ENCODE data around the gene TMEM61. TPM values are rescaled to one million over a fixed set of nuclear protein-coding genes. Genes with fewer than 3 reads are reported as not detected.

The TMEM61 gene
- total RNA-seq, 1 experiment from 2014 or later: 0.74 TPM

DNA sequence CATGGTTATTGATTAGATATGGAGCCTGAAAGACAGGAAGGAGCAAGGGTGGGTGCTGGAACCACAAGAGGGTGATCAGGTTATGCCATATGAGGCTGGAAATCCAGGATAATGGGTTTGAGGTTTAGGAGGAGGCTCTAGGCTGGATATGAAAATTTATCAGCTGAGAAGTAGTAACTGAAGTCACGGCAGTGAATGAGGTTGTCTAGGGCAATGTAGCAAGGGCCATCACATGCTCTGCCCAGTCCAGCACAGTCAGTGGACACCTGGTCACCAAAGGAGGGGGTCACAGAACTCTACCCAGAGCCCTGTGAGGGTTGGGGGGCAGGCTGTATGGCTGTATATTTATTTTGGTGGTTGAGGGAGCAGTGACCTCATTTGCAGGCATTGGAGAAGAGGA is 10.5 kb upstream of the TMEM61 start:
- Mint-ChIP-seq H3K4me3 (no peak overlapping the region), H3K4me1 (peaks cover 17% of the 10 kb centered on the region; the same call in 1 of the 2 replicates), H3K27ac (no peak overlapping the region), H3K27me3 (ENCODE audit: low read depth) (peaks cover 4% of the 10 kb centered on the region), H3K36me3 (no peaks in the 10 kb centered on the region), H3K9me3 (no peaks in the 10 kb centered on the region; the same call in 1 of the 2 replicates)
- no peak for DNase-seq (ENCODE audit: low spot score)
- CTCF ChIA-PET: interaction anchor here (1.0 to 1.8 kb wide), 2 partner anchors 19 to 52 kb away, joined by 4 to 6 read pairs; no protein-coding TSS in a partner anchor
- ATAC-seq: no peak
- TF ChIP-seq SMAD3 (CRISPR knock-in tag; IDR thresholded peaks at IDR 0.05; ENCODE audit: borderline replicate concordance) (no peak), NFE2L1 (CRISPR knock-in tag; IDR thresholded peaks at IDR 0.05) (no peak), FOXP1 (CRISPR knock-in tag; IDR thresholded peaks at IDR 0.05; ENCODE audit: borderline replicate concordance) (no peak), ESRRA (CRISPR knock-in tag; IDR thresholded peaks at IDR 0.05; ENCODE audit: borderline replicate concordance) (no peak), GABPB1 (CRISPR knock-in tag; IDR thresholded peaks at IDR 0.05) (no peak), NR2C2 (CRISPR knock-in tag; IDR thresholded peaks at IDR 0.05) (no peak)
- TF ChIP-seq, protein P1, sequence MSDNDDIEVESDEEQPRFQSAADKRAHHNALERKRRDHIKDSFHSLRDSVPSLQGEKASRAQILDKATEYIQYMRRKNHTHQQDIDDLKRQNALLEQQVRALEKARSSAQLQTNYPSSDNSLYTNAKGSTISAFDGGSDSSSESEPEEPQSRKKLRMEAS (CRISPR knock-in tag; IDR thresholded peaks at IDR 0.05): no peak
- TF ChIP-seq, protein P2, sequence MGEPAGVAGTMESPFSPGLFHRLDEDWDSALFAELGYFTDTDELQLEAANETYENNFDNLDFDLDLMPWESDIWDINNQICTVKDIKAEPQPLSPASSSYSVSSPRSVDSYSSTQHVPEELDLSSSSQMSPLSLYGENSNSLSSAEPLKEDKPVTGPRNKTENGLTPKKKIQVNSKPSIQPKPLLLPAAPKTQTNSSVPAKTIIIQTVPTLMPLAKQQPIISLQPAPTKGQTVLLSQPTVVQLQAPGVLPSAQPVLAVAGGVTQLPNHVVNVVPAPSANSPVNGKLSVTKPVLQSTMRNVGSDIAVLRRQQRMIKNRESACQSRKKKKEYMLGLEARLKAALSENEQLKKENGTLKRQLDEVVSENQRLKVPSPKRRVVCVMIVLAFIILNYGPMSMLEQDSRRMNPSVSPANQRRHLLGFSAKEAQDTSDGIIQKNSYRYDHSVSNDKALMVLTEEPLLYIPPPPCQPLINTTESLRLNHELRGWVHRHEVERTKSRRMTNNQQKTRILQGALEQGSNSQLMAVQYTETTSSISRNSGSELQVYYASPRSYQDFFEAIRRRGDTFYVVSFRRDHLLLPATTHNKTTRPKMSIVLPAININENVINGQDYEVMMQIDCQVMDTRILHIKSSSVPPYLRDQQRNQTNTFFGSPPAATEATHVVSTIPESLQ (CRISPR knock-in tag; IDR thresholded peaks at IDR 0.05): no peak
- POLR2A ChIA-PET: no interaction called here

DNA sequence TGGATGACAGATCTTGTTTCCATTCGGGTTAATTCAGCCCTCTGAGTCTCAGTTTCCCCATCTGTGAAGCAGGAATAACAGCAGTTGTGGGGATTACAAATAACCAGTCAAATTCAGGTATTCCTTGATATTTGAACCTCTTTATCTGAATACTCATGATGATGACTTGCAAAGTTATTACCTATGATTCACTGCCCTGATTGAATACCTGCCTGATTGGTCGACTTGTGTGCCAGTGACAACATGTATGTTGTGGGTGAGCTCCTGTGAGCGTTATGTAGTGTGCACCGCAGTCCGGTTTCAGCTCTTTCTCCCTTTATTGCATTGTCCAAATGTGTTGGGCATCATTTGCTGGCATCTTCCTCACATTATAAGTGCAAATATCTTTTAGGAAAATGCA is 9.5 kb upstream of the TMEM61 start:
- POLR2A ChIA-PET: no interaction called here

More for the DNA sequence above, 9.5 kb upstream of the TMEM61 start:
- CTCF ChIA-PET: interaction anchor here (1.5 to 3.6 kb wide), 3 partner anchors 20 to 51 kb away, joined by 7 to 31 read pairs (median 29); no protein-coding TSS in a partner anchor
- H3K4me3 Mint-ChIP-seq: no peak overlapping the region
- no peaks in the 10 kb centered on the region; the same call in 1 of the 2 replicates for H3K9me3 Mint-ChIP-seq
- TF ChIP-seq ZNF138 (CRISPR knock-in tag; conservative IDR thresholded peaks at IDR 0.05) (no peak), SP1 (CRISPR knock-in tag; conservative IDR thresholded peaks at IDR 0.05) (no peak), NR3C1 (CRISPR knock-in tag; conservative IDR thresholded peaks at IDR 0.05; ENCODE audit: low read depth) (no peak), NFYB (CRISPR knock-in tag; conservative IDR thresholded peaks at IDR 0.05; ENCODE audit: low read depth) (no peak), IRF1 (CRISPR knock-in tag; IDR thresholded peaks at IDR 0.05) (no peak), GRHL2 (CRISPR knock-in tag; IDR thresholded peaks at IDR 0.05; ENCODE audit: insufficient replicate concordance, severe bottlenecking) (no peak), NFE2L1 (CRISPR knock-in tag; IDR thresholded peaks at IDR 0.05) (no peak), TCF7 (CRISPR knock-in tag; IDR thresholded peaks at IDR 0.05; ENCODE audit: low read depth) (no peak), ZNF671 (CRISPR knock-in tag; IDR thresholded peaks at IDR 0.05) (no peak), MXD4 (CRISPR knock-in tag; IDR thresholded peaks at IDR 0.05; ENCODE audit: borderline replicate concordance) (no peak), ZNF416 (CRISPR knock-in tag; IDR thresholded peaks at IDR 0.05) (no peak), KAT7 (CRISPR knock-in tag; IDR thresholded peaks at IDR 0.05; ENCODE audit: borderline replicate concordance) (no peak), GABPB1 (CRISPR knock-in tag; IDR thresholded peaks at IDR 0.05) (no peak), CTCF (IDR thresholded peaks at IDR 0.05) (no peak)
- TF ChIP-seq, protein P3, sequence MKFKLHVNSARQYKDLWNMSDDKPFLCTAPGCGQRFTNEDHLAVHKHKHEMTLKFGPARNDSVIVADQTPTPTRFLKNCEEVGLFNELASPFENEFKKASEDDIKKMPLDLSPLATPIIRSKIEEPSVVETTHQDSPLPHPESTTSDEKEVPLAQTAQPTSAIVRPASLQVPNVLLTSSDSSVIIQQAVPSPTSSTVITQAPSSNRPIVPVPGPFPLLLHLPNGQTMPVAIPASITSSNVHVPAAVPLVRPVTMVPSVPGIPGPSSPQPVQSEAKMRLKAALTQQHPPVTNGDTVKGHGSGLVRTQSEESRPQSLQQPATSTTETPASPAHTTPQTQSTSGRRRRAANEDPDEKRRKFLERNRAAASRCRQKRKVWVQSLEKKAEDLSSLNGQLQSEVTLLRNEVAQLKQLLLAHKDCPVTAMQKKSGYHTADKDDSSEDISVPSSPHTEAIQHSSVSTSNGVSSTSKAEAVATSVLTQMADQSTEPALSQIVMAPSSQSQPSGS (CRISPR knock-in tag; IDR thresholded peaks at IDR 0.05; ENCODE audit: borderline replicate concordance, low read depth): no peak
- DNase-seq (ENCODE audit: low spot score): no peak
- no peaks in the 10 kb centered on the region for H3K36me3 Mint-ChIP-seq
- no peak for ATAC-seq
- H3K27ac Mint-ChIP-seq: no peak overlapping the region
- H3K4me1 Mint-ChIP-seq: peaks cover 21% of the 10 kb centered on the region; the same call in 1 of the 2 replicates
- peaks cover 4% of the 10 kb centered on the region for H3K27me3 Mint-ChIP-seq (ENCODE audit: low read depth)
